CD1c-positive myeloid dendritic cell (primary cell): Measurements from ENCODE around the gene CGB5.
A peak's percentile ranks its signal among the peaks of the same experiment; 100 is the strongest.
"Not testable (repeated sequence)": the region's sequence is repeated elsewhere in the genome, so short reads cannot be mapped to it uniquely, and the experiment has no call there.

Source experiments
- DNase-seq: peaks from one replicate; pipeline ENCODE4 v3.0.0-alpha.2; 2016; ENCODE audit errors: extremely low spot score

CGB5 gene

DNA sequence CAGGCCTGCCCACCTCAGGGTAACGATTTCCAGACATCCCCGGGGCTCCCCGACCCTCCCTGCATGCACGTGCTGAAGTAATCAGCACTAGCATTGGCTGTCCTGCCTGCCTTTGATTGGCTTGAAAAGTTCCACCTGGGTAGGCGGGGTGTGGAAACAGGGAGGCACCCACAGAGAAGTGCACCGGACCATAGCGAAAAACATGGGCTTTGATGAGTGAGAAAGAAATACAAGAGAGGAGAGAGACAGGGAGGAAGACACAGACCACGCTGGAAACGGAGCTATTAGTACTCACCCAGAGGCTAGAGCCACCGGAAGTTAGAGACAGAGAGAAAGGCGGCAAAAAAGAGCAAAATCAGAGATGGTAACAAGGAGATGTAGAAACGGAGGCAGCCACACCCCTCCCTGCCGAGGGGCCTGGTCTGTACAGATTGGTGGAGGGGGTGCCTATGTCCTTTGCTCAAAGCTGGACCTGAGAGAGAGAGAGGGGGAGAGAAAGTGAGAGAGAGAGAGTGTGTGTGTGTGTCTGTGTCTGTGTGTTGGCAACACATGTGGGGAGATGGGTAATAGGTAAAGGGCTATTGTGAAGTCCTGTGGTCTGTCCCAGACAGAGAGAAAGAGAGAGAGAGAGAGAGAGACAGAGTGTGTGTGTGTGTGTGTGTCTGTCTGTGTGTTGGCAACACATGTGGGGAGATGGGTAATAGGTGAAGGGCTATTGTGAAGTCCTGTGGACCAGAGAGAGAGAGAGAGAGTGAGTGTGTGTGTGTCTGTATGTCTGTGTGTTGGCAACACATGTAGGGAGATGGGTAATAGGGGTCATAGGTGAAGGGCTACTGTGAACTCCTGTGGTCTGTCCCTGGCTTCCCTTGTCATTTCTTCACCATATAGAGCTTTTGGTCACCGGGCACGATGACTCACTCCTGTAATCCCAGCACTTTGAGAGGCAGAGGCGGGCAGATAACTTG lies 22.4 kb upstream of the CGB5 start:
- peak; percentile 30 for DNase-seq

DNA sequence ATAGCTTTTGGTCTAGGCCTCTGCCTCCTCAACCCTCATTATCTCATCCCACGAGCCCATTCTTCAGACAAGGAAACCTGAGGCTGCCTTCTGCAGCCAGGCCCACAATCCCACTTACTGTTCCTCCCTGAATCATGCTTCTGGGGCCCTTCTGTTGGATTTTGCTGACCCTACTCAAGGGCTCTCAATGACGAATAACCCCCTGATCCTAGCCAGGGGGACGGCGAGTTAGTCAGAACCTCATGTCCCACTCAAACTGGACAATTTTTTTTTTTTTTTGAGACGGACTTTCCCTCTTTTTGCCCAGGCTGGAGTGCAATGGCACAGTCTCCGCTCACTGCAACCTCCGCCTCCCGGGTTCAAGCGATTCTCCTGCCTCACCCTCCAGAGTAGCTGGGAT lies 21.5 kb upstream of the CGB5 start:
- DNase-seq: no peak

DNA sequence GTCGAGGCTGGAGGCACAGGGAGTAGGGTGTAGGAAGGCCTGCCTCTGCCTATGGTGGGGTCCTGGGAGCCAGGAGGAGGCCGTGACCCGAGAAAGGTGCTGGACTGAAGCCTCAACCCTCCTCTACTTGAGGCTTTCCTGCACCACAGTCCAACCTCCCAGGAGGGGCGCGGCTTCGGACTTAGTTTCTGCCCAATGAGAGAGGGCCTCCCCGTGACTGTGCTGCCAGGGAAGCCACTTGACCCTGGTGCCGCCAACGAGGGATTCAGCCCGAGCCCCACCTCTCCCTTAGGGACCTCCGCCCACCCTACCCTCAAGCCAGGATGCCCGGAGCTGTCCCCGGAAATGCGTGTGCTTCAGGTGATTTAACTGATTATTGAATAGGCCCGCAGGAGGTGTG lies 19.4 kb upstream of the CGB5 start, which contains the start of gene CGB3:
Gene CGB3, minus strand, starts transcription at position 101 of the 400 bp plus-strand sequence. CDS start 362 bp downstream, outside the sequence.
- DNase-seq: not testable (repeated sequence)

DNA sequence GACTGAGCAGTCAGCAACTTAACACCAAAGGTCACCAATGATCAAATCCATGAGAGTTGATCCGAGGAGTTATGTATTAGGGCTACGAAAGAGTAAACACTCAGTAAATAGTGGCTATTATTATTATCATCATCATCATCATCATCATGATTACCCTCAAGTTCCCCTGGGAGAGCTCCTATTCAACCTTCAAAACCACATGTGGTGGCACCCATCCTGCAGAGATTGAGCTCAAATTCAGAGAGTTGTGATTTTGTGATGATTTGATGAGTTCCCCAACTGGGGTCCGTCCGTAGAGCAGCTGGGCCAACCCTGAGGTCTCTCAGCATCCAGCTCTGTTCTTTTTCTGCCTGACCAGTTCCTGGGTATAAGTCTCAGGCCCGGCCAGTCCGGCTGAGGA lies 18.6 kb upstream of the CGB5 start:
- not testable (repeated sequence) for DNase-seq

DNA sequence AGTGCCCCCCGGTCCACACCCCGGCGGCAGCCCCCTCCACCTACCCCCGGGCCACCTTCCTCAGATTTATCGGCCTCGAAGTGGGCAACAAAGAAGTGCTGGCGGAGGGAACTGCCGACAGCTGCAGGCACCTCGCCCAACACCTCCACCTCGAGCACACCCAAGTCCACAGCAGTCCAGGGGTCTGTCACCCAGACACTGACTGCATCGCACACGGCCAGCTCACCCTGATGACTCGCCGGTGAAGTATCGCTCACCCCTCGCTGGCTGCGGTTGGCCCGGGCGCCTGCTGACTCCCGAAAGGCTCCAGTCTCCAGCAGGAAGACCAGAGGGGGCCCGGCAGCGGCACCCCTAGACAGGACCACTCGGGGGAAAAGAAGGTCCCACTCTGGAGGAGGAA lies 18.0 kb upstream of the CGB5 start:
- not testable (repeated sequence) for DNase-seq

DNA sequence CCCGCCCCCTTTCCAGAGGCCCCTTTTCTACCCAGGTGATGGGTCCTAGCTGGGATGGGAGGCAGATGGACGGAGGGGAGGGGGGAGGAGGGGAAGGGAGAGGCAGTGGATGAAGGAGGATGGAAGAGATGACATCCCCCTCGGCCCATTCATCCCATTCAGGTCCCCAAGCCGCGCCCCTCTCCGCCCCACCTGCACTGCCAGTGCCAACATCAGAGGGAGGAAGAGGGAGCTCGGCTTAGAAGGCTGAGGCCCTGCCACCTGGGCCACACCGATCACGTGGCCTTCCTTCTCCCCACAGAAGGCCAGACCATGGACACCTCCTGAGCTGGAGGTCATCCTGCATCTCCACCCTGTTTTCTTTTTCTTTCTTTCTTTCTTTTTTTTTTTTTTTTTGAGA lies 15.0 kb upstream of the CGB5 start:
- not testable (repeated sequence) for DNase-seq

DNA sequence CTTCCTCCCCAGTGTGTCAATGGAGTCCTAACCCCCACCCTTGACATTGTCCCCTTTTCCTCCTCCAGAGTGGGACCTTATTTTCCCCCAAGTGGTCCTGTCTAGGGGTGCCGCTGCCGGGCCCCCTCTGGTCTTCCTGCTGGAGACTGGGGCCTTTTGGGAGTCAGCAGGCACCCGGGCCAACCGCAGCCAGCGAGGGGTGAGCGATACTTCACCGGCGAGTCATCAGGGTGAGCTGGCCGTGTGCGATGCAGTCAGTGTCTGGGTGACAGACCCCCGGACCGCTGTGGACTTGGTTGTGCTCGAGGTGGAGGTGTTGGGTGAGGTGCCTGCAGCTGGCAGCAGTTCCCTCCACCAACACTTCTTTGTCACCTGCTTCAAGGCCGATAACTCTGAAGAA lies 13.9 kb upstream of the CGB5 start:
- DNase-seq: not testable (repeated sequence)

DNA sequence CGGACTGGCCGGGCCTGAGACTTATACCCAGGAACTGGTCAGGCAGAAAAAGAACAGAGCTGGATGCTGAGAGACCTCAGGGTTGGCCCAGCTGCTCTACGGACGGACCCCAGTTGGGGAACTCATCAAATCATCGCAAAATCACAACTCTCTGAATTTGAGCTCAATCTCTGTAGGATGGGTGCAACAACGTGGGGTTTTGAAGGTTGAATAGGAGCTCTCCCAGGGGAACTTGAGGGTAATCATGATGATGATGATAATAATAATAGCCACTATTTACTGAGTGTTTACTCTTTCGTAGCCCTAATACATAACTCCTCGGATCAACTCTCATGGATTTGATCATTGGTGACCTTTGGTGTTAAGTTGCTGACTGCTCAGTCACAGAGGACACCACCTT lies 13.3 kb upstream of the CGB5 start:
- not testable (repeated sequence) for DNase-seq

DNA sequence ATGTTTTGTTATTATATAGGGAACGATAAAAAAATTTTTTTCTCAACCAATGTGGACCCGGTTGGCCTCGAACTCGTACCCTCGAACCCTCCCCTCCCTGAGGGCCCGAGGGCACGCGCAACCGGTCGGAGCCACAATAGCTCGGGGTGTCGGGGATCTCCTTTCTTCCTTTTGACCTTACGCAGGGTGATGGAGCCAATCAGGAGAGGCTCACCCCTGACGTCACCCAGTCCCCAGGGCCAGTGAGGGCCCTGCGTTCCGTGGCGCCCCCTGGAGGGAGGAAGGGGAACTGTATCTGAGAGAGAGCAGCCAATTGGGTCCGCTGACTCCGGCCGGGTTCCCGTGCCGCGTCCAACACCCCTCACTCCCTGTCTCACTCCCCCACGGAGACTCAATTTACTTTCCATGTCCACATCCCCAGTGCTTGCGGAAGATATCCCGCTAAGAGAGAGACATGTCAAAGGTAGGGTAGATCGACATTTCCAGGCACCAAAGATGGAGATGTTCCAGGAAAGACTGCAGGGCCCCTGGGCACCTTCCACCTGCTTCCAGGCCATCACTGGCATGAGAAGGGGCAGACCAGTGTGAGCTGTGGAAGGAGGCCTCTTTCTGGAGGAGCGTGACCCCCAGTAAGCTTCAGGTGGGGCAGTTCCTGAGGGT lies 11.9 kb upstream of the CGB5 start, which contains the start of gene CGB2:
Gene CGB2, plus strand, starts transcription at position 249 of the 660 bp plus-strand sequence. Its CDS starts 206 bp downstream, at position 455.
- DNase-seq: peak; percentile 49

DNA sequence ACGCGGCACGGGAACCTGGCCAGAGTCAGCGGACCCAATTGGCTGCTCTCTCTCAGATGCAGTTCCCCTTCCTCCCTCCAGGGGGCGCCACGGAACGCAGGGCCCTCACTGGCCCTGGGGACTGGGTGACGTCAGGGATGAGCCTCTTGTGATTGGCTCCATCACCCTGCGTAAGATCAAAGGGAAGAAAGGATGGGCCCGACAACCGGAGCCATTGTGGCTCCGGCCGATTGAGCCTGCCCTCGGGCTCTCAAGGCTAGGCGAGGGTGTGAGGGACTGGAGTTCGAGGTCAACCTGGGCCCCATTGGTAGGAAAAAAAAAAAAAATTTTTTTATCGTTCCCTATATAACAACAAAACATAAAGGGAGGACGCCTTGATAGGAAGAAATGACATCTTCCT lies 6.8 kb upstream of the CGB5 start, which contains the start of gene CGB1:
Gene CGB1, minus strand, starts transcription at position 81 of the 400 bp plus-strand sequence. CDS start 184 bp downstream, outside the sequence.
- peak; percentile 42 for DNase-seq

DNA sequence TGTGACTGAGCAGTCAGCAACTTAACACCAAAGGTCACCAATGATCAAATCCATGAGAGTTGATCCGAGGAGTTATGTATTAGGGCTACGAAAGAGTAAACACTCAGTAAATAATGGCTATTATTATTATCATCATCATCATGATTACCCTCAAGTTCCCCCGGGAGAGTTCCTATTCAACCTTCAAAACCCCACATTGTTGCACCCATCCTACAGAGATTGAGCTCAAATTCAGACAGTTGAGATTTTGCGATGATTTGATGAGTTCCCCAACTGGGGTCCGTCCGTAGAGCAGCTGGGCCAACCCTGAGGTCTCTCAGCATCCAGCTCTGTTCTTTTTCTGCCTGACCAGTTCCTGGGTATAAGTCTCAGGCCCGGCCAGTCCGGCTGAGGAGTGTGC lies 5.5 kb upstream of the CGB5 start:
- not testable (repeated sequence) for DNase-seq

DNA sequence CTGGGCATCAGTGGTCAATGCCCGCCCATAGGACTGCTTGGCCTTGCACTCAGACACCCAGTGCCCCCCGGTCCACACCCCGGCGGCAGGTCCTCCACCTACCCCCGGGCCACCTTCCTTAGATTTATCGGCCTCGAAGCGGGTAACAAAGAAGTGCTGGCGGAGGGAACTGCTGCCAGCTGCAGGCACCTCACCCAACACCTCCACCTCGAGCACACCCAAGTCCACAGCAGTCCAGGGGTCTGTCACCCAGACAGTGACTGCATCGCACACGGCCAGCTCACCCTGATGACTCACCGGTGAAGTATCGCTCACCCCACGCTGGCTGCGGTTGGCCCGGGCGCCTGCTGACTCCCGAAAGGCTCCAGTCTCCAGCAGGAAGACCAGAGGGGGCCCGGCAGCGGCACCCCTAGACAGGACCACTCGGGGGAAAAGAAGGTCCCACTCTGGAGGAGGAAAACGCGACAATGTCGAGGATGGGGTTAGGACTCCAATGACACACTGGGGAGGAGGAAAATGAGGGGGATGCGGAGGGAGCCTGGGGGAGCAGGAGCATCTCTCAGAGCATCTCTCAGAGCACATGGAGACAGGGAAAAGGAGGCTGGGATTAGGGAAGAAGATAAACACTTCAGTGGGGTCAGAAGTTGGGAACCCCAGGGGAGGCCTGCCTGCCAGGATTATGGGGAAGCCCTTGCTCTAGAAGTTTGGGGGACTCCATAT lies 4.9 kb upstream of the CGB5 start:
- not testable (repeated sequence) for DNase-seq

DNA sequence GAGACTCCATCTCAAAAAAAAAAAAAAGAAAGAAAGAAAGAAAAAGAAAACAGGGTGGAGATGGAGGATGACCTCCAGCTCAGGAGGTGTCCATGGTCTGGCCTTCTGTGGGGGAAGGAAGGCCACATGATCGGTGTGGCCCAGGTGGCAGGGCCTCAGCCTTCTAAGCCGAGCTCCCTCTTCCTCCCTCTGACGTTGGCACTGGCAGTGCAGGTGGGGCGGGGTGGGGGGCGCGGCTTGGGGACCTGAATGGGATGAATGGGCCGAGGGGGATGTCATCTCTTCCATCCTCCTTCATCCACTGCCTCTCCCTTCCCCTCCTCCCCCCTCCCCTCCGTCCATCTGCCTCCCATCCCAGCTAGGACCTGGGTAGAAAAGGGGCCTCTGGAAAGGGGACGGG lies 3.9 kb upstream of the CGB5 start:
- not testable (repeated sequence) for DNase-seq

DNA sequence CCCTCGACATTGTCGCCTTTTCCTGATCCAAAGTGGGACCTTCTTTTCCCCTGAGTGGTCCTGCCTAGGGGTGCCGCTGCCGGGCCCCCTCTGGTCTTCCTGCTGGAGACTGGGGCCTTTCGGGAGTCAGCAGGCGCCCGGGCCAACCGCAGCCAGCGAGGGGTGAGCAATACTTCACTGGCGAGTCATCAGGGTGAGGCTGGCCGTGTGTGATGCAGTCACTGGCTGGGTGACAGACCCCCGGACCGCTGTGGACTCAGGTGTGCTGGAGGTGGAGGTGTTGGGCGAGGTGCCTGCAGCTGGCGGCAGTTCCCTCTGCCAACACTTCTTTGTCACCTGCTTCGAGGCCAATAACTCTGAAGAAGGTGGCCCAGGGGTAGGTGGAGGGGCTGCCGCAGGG lies 1.5 kb upstream of the CGB5 start:
- DNase-seq: no peak

DNA sequence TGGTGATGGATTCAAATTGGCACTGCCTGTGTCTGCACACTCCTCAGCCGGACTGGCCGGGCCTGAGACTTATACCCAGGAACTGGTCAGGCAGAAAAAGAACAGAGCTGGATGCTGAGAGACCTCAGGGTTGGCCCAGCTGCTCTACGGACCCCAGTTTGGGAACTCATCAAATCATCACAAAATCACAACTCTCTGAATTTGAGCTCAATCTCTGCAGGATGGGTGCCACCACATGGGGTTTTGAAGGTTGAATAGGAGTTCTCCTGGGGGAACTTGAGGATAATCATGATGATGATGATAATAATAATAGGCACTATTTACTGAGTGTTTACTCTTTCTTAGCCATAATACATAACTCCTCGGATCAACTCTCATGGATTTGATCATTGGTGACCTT lies 982 bp upstream of the CGB5 start:
- DNase-seq: not testable (repeated sequence)

DNA sequence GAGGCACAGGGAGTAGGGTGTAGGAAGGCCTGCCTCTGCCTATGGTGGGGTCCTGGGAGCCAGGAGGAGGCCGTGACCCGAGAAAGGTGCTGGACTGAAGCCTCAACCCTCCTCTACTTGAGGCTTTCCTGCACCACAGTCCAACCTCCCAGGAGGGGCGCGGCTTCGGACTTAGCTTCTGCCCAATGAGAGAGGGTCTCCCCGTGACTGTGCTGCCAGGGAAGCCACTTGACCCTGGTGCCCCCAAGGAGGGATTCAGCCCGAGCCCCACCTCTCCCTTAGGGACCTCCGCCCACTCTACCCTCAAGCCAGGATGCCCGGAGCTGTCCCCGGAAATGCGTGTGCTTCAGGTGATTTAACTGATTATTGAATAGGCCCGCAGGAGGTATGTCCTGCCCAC lies 5.4 kb downstream of the CGB5 start, which contains the start of gene CGB8:
Gene CGB8, minus strand, starts transcription at position 101 of the 400 bp plus-strand sequence. CDS start 372 bp downstream, outside the sequence.
- DNase-seq: not testable (repeated sequence)

DNA sequence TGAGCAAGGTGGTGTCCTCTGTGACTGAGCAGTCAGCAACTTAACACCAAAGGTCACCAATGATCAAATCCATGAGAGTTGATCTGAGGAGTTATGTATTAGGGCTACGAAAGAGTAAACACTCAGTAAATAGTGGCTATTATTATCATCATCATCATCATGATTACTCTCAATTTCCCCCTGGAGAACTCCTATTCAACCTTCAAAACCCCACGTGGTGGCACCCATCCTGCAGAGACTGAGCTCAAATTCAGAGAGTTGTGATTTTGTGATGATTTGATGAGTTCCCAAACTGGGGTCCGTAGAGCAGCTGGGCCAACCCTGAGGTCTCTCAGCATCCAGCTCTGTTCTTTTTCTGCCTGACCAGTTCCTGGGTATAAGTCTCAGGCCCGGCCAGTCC lies 6.2 kb downstream of the CGB5 start:
- DNase-seq: not testable (repeated sequence)

DNA sequence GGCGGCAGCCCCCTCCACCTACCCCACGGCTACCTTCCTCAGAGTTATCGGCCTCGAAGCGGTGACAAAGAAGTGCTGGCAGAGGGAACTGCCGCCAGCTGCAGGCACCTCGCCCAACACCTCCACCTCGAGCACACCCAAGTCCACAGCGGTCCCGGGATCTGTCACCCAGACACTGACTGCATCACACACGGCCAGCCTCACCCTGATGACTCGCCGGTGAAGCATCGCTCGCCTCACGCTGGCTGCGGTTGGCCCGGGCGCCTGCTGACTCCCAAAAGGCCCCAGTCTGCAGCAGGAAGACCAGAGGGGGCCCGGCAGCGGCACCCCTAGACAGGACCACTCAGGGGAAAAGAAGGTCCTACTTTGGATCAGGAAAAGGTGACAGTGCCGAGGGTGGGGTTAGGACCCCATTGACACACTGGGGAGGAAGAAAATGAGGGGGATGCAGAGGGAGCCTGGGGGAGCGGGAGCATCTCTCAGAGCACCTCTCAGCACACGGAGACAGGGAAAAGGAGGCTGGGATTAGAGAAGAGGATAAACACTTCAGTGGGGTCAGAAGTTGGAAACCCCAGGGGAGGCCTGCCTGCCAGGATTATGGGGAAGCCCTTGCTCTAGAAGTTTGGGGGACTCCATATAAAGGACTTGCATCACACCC lies 6.9 kb downstream of the CGB5 start:
- DNase-seq: not testable (repeated sequence)

DNA sequence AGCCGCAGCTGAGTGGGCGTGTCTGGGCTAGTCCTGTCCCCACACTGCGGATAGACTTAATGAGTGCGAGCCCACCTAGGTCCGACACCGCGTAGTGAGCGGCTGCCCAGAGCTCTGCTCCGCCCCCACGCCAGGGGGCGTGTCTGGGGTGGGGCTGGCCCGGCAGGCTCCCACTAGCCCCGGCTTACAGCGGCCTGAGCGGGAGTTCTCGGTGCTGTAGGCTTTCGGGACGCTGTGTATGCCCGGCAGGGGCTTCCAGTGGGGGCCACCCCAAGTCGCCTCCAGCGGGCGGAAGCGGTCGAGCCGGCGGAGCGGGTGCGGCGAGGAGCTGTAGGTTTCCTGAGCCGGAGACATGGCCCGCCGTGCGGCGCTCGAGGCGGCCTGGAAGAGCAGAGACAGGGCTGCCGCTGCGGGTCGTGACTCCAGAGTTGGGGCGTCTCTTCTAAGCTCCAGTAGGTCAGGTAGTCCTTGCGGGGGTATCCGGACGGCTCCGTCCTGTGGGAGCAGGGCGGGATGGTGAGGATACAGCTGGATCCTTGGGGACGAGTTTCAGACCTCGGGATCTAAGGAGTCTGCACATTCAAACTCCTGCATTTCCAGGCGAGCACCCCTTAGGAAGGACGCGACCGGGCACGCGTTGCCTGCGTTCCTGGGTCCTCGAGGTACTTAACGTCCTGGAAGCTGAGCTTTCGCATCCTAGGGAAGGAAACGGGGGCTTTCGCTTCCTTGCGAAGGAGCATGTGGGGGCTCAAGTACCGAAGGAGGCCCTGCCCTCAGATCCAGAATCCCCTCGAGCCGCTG lies 12.7 kb downstream of the CGB5 start:
- peak; percentile 52 for DNase-seq

DNA sequence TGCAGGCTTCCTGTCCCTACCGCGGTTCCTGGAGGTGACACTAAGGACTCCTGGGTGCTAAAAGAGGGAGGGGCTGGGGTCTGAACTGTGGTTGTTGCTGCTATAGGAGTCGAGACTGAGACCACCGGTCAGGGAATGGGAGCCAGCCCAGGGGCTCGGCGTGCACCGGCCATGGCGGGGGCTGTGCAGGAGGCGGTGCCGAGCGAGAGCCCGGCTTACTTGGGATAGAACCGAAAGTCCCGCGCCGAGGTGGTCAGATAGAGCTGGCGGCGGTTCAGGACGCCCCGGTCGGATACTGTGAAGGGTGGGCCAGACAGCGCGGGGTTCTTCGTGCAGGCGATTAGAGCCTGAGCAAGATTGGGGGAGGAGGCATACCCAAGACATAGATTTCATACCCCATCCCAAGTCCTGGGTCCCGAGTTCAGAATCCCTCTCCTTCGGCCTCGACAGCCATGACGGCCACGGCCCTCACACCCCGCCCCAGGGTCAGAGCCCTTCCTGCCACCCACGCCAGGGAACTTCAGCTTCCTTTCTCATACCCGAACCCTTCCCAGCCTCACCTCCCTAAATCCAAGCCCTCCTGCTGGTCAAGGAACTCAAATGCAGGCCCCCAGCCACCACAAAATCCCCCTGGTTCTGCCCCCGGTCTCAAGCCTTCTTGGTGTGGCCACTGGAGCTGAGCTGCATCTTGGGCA lies 13.4 kb downstream of the CGB5 start:
- DNase-seq: not testable (repeated sequence)
